HG03521 (cell line): Measurements from ENCODE around the gene WNT3.
"Not testable (repeated sequence)": the region's sequence is repeated elsewhere in the genome, so short reads cannot be mapped to it uniquely, and the experiment has no call there.

Experiments used
- ATAC-seq: cut with Tn5 transposase; IDR thresholded peaks from one replicate; pipeline ENCODE4 v1.9.1; 2021; ENCODE audit warnings: mild to moderate bottlenecking, moderate library complexity; ENCODE audit not compliant: unreplicated experiment

The WNT3 gene

DNA sequence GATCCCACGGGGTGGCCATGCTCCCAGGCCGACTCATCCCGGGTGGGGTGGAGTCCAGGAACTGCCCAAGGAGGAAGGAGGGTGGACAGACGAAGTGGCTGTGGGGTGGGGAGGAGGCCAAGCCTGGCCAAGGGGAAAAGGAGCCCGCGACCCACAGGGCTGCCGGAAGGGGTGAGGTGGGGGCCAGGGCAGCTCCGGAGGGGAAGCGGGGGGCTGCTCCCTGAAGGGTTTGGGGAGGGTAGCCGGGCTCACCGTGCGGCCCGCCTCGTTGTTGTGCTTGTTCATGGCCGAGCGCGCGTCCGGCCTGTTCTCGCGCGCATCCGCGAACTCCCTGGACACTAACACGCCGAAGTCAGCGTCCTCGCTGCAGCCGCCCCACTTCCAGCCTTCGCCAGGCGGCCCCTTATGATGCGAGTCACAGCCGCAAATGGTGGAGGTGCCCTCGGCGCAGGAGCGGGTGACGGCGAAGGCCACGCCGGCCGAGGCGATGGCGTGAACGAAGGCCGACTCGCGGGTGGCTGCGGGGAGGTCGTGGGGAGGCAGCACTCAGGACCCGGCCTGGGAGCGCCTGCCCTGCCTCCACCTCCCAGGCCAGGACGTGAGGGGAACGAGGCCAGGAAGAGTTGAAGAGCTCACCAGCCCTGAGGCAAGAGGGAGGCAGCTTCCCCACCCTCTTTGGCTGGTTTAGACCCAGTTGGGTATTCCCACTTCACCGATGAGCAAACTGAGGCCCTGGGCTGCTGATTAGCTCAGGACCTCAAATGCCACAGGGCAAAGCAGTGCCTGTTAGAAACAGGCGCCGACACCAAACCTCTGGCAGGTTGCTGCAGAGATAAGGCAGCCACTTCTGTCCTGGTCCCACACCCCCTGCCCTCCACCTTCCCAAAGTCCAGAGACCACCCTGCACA, 48.7 kb downstream of the WNT3 start:
- ATAC-seq = no peak

DNA sequence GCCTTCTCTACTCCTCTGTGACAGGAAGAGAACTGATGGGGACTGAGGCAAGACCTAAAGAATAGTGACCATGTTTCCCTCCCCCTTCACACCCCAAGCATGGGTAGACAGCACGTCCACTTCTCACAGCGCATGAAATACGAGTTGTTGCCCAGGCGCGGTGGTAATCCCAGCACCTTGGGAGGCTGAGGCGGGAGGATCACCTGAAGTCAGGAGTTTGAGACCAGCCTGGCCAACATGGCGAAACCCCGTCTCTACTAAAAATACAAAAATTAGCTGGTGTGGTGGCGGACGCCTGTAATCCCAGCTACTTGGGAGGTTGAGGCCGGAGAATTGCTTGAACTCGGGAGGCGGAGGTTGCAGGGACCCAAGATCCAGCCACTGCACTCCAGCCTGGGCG, 49.6 kb downstream of the WNT3 start:
- ATAC-seq = not testable (repeated sequence)

DNA sequence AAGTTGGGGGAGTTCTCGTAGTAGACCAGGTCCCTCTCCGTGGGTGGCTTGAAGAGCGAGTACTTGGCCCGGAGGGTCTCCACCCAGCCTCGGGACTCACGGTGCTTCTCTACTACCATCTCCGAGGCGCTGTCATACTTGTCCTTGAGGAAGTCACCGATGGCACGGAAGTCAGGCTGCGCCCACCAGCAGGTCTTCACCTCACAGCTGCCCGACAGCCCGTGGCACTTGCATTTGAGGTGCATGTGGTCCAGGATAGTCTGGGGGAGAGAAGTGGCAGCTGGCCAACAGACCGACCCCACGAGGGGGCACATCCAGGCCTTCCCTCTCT, 50.0 kb downstream of the WNT3 start:
- ATAC-seq = no peak

DNA sequence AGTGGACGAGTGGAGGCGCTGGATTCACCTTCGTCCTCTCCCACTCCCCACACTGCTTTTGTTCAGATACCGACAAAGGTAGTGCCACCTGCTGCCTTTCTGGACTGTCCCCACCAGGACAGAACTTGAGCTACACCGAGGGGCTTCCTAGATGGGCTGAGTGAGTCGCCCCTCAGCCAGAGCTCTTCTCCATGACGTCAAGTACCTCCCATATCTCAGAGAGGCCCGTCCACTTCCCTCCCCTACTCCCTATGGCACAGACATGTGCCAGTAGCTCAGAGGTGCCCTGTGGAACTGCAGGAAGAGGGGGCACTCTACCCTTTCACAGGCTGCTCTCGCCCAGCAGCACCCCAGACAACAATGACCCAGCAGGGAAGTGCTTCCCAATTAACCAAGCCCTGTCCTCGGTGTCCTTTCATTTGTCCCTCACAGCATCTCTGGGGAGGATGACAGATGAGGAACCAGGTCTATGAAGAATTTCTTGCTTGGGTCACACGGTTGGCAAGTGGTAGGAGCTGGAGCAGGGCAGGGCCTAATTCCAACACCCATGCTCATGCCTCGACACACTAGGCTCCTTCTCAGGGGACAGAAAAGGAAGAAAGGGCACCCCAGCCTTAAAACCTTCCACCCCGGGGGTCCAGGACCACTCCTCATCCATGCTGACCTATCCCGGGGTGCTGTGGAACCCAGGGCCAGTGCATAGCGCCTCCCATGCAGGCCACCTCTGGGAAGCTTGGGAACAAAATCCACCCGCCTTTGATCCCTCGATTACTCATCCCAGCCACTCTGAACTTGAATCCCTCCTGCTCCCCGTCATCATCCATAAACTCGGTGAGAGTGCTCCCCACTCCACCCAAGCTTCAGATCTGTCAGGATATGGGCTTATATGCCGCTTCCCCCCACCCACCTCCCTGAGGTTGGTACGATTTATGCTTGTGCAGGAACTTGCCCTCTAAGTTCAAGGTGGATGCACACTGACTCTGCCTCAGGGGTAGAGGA, 51.7 kb downstream of the WNT3 start:
- ATAC-seq = no peak

DNA sequence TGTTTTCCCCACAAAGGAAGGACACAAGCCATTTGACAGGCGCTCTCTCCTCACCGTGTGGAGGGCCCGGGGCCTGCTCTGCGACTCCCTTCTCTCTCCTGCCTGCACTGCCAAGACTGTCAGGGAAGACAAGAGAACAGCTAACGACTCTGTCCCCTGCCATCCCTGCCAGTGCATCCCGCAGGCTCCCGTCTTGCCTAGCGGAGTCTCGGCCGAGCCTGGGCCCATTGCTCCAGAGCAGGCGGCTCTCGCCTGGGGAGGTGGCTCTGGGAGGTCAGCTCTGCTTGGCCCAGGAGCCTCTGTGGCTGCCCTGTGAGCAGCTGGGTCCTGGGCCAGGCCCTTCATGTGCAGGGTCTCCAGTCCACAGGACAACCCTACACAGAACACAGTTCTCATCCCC, 53.0 kb downstream of the WNT3 start:
- no peak for ATAC-seq

DNA sequence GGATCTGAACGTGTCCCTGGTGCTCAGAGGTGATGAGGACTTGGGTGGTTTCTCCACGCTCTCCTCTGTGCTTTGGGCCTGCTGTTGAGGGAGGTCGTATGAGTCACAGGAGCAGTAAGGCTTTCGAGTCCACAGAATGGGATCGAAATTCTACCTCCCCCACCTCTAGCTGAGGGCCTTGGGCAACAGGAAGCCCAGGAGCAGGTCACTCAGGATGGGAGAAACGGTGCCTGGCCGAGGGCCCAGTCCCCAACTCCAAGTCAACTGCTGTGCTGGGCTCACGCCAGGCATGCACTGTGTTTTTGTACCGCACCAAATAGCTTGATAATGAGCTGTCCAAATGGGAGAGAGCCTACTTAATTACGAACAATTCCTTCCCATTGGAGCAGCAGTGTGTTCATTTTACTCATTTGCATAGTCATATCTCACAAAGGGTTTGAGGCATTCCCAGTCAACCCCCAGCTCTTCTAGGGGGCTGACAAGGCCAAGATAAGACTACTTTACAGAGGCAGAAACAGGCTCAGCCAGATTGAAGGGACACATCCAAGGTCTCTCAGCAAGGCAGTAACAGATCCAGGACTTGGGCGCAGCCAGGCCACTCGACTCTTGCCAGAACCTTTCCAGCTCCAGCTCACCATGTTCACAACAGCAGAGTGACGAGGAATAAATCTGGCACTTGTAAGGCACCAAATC, 53.6 kb downstream of the WNT3 start:
- no peak for ATAC-seq

DNA sequence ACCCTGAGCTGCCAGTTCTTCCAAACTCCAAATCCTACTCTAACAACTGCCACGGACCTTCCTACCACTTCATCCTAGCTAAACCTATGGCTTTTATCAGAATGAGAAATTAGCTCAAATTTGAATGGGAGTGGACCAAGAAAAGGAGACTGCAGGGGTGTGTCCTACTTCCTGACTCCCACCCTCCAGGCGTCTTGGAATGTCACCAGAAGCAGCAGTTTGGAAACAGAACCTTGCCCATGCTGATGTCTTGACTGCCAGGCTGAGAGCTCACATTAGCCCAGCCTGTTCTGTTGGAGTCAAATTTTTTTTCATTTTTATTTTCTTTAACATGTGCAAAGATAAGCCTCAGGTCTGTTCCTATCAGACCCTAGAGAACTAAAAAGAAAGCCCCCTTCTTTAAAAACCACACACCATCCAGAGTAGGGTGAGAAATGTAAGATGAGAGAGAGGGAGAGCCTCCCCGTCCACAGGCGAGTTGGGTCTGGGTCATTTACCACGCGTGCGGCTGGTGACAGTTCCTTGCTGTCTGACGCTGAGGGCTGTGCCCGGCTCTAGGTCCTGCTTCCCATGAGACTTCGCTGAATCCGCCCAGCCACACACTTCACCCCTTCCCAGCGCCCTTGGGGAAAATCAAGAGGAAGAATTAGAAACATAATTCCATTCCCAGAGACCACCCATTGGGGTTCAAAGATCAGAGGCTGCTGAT, 54.3 kb downstream of the WNT3 start:
- no peak for ATAC-seq

DNA sequence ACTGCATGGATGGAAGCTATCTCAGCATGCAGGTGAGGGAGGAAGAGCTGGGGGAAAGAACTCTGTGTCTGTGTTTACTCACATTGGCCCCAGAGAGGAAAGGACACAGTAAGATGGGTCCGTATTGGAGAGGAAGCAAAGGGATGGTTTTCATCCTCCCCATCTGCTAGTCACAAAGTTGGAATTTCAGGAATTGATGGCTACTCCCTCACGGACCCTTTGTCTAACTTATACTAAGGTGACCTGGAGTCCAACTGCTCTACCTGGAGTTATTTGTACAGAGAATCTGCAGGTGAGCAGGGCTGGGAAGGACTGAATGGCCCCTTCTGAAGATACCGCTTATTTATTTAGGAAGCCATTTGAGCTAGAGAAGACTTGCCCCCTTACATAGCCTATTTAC, 55.1 kb downstream of the WNT3 start:
- no peak for ATAC-seq

DNA sequence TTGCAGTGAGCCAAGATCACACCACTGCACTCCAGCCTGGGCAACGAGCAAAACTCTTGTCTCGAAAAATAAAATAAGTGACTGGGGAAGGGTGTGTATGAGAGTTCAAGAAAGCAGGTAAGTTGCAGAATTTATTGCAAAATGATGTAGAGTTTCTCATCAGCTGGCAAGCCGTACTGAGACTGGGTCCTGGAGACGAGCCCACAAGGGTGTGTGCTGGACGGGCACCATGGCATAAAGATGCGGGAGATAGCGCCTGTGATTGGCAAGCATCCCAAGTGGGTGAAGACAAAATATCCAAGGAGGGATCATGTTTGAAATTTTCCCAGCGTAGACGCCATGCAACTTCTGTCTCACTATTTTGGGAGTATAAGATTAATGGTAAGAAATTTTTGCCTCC, 59.4 kb downstream of the WNT3 start:
- ATAC-seq = no peak

DNA sequence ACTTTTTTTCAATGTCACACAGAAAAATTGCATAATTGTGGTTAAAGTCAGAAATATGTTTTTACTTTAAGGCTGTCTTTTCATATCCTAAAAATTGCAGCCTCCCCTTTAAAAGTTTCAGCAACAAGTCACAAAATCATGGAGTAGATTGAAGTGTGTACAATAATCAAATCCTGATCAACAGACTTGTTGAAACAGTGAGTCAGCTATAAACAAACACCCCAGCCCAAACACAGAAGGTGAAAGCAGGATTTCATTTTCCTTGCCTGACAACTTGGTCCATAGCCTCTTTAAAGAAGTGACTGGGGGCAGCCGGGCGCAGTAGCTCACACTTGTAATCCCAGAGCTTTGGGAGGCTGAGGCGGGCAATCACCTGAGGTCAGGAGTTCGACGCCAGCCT, 59.9 kb downstream of the WNT3 start:
- no peak for ATAC-seq

DNA sequence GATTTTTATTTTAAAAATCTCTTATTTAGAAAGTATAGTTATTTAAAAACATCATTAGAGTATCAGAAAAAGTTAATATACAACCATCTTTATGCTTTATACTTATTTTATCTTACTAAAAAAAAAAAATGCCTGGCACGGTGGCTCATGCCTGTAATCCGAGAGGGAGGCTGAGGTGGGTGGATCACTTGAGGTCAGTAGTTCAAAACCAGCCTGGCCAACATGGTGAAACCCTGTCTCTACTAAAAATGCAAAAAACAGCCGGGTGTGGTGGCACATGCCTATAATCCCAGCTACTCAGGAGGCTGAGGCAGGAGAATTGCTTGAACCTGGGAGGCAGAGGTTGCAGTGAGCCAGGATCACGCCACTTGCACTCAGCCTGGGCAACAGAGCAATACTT, 60.9 kb downstream of the WNT3 start:
- ATAC-seq = not testable (repeated sequence)

DNA sequence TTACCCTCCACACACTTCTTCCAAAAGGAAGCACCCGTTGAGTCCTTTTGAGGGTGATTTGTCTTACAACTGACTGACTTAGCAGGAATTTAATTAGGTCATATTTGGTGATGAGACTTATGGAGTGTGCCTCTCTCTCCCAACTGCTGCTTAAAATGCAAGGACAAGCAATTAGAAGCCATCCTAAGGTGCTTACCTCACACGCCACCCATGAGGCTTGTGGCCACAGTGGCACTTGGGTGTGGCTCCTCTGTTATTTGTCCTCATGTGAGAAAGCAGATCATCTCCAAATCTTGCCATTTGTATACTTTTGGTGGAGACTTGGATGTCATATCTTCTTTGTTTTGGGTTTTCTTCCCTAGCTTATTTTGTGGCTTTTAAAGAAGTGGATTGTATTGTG, 61.6 kb downstream of the WNT3 start:
- no peak for ATAC-seq

DNA sequence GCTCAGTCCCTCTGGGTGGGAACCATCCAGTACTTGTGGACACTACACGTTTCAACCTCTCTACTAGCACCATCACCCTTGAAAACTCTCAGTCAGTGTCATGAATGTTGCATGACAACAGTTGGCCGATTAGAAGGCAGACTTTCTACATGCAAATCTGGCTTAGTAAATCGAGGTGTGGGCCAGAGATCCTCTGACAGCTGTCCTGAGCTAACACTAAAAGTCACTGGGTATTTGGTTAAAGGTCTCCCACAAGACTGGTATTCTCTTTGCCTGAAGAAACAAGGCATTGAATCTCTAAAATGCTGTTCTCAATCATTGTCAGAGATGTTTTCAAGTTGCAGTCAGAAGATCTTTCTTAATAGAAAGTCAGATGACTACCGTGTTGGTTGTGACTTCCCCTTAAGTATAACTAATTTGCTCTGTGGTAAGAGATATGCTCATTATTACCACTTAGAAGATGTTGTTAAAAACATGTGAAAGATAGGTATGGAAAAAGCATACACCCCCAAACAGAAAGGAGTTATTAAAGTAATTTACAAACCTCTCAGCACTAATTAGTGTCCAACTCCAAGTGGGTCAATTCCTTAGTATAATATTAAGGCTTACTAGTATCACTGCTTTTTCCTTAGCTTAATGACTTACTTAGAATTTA, 62.3 kb downstream of the WNT3 start:
- ATAC-seq = no peak

DNA sequence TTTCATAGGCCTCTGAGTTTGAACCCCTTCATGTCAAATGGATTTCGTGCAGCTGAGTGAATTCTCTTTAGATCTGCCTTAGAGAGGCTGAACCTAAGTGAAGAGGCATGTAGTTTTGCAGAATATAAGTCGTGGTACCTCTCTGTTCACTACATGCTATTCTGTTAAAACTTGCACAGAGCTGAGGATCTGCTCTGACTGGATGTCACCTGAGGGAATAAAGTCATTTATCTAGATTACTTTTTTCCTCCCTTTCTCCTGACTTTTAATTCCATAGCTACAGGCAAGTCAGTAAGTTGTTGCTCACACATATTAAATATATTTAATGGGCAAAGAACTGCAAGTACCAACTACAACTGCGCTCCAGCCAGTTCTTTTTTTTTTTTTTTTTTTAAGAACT, 64.7 kb downstream of the WNT3 start:
- ATAC-seq = no peak

DNA sequence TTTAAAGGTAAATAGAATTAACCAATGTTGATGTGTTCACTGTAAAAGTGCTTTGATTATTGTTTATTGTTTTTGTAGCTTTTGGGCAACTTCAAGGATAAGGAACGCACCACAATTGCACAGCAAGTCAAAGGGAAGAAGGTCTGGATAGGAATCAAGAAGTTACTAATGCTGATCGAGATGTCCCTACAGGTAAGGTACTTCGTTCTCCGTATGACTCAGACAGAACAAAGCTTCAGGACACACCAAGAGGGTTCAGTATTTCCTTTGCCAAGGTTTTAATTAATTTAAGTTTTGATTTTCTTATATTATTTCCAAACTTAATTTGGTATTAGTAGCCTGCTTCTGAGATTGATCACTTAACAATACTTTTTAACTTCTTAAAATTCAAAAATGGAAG, 67.1 kb downstream of the WNT3 start:
- no peak for ATAC-seq

DNA sequence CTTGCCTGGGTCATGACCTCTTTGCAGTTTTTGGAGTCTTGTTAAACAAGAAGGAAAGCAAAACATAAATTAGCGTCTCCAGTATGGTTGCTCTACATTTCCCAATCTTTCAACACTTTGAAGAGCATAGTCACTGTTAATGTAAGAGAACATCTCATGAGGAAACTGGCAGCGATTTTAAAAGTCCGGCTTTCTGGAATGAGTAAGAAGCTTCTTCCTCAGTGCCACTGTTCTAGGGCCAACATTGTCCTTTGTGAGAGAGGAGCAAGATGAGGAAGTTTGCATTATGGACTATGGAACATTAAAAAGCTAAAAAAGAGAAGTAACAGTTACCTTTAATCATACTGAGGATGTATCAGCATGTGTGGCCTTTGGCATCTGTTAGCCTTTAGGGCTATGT, 73.1 kb downstream of the WNT3 start:
- no peak for ATAC-seq

DNA sequence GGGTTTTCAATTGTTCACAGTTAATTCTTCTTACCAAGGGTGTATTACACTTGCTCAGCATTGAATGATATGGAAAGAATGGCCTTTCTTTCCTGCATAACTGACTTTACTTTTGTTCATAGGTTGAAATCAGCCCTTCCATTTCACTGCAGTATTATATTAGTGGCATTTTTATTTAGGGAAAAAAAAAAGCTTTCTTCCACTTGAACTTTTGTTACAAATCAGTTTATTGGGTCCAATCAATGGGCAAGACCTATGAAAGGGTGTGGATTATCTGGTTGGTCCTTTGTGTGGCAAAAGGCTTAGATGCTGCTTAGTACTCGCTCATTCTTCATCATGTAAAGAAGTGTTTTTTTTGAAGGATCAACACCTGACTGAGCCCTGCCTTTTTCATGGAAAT, 74.1 kb downstream of the WNT3 start:
- ATAC-seq = no peak

DNA sequence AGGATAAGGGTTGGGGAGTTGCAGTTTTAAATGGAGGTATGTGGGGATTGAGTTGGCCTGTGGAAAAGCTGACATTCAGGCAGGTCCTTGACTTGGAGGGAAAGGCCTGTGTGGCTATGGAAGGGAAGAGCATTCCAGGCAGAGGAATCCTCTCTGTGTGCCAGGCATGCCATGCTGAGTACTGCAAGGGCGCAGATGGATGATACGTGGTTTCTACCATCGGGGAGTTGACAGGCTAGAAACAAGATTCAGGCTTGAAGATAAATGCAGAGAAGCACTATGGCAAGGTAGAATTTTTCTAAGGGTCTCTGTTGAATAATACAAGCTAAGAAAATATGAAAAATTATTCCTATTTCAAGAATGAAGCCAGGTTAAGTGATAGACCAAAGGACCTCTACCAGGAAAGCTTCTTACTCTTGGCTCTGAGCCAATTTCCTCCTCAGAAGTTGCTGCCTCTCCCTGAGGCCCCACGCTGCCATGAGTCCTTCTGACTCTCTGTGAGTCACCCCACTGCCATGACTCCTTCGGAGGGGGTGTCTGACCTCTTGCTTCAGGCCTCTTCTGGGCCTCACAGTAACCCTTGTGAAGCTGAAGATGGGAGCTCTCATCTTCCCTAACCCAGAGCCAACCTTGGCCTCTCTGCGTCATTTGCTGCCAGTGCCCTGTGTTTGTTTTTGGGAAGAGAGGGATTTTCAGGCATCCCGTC, 75.8 kb downstream of the WNT3 start:
- no peak for ATAC-seq

DNA sequence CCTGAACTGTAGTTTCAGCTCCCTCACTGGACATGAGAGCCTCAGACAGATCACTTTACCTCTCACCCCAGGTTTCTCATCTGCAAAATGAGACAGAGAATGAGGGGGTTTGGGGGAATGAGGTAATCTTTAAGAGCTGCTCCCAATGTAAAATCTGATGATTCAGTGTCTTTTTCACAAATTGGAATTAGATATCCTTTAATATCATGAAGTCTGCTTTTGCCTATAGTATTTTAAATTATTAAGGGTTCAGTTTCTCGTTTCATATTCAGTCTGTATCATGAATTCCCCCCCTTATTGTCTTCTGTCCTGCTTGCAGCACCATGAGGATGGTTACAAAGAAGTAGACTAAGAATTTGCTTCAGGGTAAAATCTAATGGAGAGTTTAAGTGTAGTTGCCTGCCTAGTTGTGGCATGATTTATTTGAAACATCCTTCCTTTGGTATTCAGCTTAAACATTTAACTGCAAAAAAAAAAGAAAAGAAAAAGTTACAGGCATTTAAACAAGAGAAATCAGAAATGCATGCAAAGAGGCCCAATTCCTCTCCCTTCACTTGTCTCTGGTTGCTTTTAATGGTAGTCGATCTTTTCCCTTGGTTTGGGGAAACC, 77.3 kb downstream of the WNT3 start:
- ATAC-seq = no peak
